Measurements from ENCODE around the gene SIX4.

DNA sequence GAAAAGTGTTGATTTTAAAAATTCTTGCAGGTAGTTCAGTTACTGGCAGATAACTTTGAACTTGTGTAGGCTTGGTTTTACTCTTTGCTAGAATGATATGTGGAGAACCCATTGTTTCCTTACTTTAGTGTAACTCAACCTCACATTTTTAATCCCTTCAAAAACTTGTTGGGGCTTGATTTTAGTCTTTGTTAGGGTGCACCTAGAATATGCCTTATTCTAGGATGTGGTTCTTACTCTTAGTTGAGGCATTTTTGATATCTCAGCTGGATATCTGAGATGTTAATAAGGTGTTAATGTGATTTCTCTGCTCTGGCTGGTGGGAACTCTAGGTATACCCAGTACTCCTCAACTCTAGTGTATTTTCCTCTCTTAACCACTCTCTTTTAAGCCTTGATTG lies 20.4 kb upstream of the SIX4 start:
- TF ChIP-seq SP1 (IDR thresholded peaks at IDR 0.05; ENCODE audit: low read depth, low read length) (no peak), POLR2A (IDR thresholded peaks at IDR 0.05; ENCODE audit: low read depth, low read length) (no peak), ESRRA (IDR thresholded peaks at IDR 0.05; ENCODE audit: low read length) (no peak)

All from GM12878 (cell line).